GM18909 (cell line): ENCODE data around the gene DENND5A.
"Not testable (repeated sequence)": the region's sequence is repeated elsewhere in the genome, so short reads cannot be mapped to it uniquely, and the experiment has no call there.

ENCODE experiments used
- ATAC-seq: cut with Tn5 transposase; IDR thresholded peaks from one replicate; pipeline ENCODE4 v1.9.1; 2021; ENCODE audit warnings: mild to moderate bottlenecking; ENCODE audit not compliant: unreplicated experiment, poor library complexity

Gene DENND5A

GRCh38 chr11:9109858-9110731, 155.1 kb downstream of the DENND5A start:
- ATAC-seq = no peak

GRCh38 chr11:9104580-9104979, 160.6 kb downstream of the DENND5A start:
- no peak for ATAC-seq

- ATAC-seq = no peak
Measured at GRCh38 chr11:9103542-9104276, 161.4 kb downstream of the DENND5A start.

GRCh38 chr11:9099617-9100016, 165.5 kb downstream of the DENND5A start:
- no peak for ATAC-seq

GRCh38 chr11:9098455-9098854, 166.7 kb downstream of the DENND5A start:
- ATAC-seq = not testable (repeated sequence)

DNA sequence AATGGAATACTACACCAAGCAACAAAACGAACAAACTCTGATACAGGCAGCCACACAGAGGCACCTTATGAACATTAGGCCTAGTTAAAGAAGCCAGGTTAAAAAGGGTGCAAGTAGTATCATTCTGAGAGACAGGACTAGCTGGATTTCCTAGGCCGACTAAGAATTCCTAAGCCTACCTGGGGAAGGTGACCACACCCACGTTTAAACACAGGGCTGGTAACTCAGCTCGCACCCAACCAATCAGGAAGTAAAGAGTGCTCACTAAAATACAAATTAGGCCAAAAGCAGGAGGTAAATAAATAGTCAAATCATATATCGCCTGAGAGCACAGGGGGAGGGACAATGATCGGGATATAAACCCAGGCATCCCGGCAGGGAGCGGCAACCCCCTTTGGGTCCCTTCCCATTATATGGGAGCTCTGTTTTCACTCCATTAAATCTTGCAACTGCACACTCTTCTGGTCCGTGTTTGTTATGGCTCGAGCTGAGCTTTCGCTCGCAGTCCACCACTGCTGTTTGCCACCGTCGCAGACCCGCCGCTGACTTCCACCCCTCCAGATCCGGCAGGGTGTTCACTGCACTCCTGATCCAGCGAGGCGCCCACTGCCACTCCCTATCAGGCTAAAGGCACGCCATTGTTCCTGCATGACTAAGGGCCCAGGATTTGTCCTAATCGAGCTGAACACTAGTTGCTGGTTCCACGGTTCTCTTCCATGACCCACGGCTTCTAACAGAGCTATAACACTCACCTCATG, 167.8 kb downstream of the DENND5A start:
- ATAC-seq = not testable (repeated sequence)

GRCh38 chr11:9096427-9096826, 168.7 kb downstream of the DENND5A start:
- ATAC-seq = no peak

GRCh38 chr11:9095421-9095820, 169.7 kb downstream of the DENND5A start:
- no peak for ATAC-seq

DNA sequence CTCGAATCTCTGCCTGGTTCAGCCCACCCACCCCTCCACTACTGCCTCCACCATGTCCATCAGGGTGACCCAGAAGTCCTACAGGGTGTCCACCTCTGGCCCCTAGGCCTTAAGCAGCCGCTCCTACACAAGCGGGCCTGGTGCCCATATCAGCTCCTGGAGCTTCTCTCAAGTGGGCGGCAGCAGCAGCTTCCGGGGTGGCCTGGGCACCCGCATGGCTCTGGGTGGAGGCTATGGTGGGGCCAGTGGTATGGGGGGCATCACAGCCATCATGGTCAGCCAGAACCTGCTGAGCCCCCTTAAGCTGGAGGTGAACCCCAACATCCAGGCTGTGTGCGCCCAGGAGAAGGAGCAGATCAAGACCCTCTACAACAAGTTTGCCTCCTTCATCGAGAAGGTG, 170.7 kb downstream of the DENND5A start:
- ATAC-seq = no peak

DNA sequence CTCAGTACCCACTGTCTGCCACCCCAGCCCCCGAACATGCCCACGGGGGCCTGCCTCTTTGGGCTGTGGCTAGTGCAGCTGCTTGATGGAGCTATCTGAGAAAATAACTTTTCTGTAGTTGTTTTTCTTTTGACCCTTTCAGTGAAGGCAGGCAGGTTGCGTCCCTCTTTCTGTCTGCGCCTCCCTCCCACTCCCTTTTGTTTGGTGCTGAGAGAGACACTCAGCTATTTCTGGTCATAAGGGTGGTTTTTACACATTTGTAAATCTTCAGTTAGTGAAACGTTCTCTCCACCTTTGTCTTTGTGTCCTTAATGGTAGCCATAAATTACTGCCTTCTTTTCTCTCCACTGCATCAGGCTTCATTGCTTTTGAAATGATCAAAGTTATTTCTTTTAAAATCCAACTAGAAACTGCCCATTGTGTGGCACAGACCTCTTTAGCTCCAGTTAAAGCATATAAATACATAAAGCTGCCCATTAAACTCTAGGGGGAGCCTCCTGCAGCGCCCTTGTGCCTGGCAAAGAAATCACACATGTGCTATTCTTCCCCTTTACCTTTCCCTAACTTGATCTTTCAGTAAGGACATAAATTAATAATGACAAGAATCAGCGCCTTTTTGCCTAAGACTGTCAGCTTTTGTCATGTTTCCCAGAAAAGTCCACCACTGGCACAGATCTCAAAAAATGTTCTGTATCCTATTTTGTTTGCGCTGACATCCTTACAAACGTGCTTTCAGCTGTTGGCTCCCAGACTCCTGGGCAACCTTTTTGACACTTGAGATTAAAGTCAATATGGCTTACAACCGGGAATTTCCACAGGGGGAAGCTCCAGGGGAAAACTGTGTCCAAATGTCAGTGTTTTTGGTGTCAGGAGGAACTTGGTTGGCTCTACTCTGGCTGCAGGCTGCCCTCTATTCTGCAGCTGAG, 172.0 kb downstream of the DENND5A start:
- ATAC-seq = no peak

GRCh38 chr11:9092072-9092471, 173.1 kb downstream of the DENND5A start:
- no peak for ATAC-seq

DNA sequence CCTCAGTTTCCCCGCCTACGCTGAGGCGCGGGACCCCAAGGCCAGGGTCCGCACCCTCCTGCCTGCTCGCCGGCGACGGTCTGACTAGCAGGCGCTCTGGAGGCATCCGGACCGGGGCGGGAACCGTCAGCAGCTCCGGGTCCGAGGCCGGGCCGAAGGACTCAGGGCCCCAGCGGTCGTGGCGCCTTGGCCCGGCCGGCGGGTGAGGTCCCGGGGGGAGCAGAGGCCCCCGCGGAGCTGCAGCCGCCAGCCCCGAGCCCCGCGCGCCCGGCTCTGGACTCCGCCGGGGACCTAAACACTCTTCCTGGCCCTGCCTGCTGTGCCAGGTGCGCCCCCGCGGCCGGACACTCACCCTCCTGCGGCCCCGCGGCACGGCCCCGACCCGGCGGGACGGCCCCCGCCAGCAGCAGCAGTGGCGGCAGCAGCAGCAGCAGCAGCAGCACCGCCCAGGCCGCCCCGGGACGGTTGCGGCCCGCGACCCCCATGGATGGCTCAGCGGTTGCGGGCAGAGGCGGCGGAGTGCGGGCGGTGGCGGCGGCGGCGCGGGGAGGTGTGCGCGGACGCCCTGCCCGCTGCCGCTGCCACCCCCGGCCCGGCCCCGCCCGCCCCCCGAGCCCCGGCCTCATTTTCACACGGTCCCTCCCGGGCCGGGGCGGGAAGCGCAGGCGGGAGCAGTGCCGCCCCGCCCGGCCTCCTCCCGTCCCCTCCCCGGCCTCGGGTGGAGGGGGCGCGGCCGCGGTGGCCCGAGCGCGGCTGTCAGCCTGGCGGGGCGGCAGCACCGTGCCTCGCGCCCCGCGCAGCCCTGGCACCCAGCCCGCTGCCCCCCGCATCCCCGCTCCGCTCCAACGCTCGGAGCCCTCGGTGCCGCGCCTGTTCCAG, 173.9 kb downstream of the DENND5A start, which contains the start of gene SCUBE2:
SCUBE2 (minus strand) TSS at position 556 of the 879 bp plus-strand sequence; CDS start at position 485, 71 bp downstream.
- no peak for ATAC-seq

- ATAC-seq = no peak
Measured at GRCh38 chr11:9090488-9091043, 174.6 kb downstream of the DENND5A start.

DNA sequence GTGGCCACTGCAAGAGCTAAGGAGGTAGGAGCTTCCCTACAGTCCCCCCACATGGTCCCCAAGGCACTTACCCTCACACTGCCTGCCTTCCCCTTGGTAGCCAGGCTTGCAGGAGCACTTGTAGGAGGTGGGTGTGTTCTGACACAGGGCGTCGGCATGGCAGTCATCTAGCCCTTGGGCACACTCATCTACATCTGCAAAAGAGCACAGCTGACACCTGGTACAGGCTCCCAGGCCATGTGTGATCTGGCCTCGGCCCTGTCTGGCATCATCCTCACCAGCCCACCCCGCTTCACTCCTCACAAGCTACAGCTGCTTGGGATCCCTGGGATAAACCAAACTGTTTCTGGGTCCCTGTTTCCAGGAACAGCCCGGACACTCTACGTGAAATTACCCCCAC, 175.5 kb downstream of the DENND5A start:
- ATAC-seq = no peak

- ATAC-seq = no peak
Measured at GRCh38 chr11:9089061-9089460, 176.1 kb downstream of the DENND5A start.
